HG02973 (cell line): ENCODE results near the gene HS1BP3.

Source experiments
- ATAC-seq: cut with Tn5 transposase; IDR thresholded peaks from one replicate; pipeline ENCODE4 v1.9.1; 2021; ENCODE audit warnings: moderate library complexity; ENCODE audit not compliant: unreplicated experiment

HS1BP3 gene

DNA sequence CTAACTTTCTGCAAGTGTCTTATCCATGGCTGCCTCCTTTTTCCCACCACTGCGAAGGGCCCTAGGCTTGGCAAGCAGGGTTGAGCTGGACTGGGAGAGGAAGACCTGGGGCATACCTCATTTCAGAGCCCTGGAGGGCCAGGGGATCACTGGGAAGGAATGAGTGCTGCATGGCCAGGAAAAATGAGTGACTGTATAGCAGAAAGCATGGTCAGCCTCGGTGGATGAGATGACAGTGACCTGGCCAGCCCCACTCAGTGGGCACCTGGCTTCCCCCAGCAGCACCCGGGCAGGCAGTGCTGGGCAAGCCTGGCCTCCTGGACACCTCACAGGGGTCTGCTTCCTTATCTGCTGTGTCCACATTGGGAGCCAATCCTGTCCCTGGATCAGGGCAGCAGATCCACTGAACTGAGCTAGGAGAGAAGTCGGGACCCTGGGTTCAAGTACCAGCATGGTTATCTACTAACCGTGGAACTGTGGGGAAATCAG is 76.4 kb downstream of the HS1BP3 start:
- ATAC-seq: no peak

- no peak for ATAC-seq
These were observed 77.1 kb downstream of the HS1BP3 start for GRCh38 chr2:20573620-20574422.

DNA sequence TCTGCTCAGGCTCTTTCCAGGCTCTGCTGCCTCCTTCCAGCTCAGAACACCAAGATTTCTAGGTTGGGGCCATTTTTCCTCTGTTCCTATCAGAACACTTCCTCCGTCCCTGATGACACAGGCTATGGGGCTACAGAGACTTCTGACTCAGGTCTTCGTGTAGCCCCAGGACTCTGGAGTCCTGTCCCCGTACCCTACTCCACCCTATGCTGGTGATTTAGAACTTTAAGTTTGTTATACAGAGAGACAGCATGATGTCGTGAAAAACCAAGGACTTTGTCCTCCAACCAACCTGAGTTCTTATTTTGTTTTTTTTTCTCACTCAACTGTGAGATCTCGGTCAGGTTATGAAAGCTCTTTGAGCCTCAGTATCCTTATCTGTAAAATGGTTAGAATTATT is 78.7 kb downstream of the HS1BP3 start:
- no peak for ATAC-seq

- no peak for ATAC-seq
These were observed 79.2 kb downstream of the HS1BP3 start for GRCh38 chr2:20571644-20572215.

DNA sequence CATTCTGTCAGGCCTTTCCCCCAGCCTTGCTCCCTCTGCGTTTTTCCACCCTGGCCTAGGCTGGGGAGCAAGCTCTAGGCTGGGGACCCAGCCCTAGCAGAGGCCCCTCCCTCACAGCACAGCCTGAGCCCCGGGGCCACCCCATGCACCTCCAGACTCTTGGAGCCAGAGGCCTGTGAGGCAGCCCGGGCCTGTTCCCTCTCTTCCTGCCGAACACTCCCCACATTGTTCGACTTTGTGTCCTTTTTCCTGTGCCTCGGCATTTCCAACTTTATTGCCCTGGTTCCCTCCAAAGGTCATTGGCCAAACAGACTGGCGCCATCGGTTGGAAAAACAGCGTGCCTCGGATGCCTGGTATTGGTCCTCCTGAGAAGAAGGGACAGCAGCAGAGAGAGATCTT is 79.7 kb downstream of the HS1BP3 start:
- ATAC-seq: no peak

DNA sequence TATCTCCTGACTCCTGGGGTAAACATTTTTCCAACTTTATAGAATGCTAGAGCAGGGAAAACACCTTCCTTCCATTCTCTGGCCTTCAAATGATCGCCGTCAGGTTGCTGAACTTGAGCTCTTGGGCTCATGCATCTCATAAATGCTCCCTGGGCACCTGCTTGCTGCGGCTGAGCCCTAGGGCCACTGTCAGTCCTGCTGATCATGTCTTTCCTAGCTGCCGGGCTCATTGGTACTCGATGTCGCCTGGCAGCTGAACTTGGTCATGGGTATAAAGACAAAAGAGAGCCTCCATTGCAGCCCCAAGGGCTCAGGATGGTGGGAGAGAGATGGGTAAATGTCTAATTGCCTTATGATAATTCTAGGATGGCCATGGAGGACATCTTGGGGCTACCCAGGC is 80.6 kb downstream of the HS1BP3 start:
- no peak for ATAC-seq

DNA sequence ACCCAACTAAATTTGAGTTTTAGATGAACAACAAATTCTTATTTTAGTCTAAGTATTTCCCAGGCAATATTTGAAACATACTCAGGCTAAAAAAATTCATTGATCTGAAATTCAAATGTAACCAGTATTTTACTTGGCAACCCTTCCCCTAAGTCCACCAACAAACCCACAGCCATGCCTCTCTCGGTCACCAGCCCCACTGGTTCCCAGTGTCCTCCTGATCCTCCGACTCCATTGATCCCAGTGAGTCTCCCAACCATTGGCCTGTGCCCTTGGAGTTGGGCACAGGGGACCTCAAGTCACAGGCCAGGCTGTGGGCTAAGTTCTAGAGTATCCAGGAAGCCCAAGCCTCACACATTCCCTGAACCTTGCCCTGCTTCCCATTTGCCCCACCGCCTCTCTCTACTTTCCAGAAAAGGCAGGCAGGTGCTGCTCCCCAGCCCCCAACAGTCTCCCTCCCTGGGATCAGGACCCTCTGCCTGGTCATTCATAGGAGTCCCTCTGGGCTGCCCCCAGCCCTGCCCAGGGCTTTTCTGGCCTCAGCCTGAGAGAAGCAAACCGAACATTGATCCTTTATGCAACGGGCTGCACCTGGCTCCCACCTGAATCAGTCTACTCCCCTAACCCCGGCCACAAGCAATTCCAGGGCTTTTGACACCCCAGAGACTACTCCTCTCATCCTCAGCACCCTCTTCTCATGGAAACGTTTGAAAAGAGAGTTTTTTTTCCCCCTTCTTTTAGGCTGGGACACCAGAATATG is 81.3 kb downstream of the HS1BP3 start:
- no peak for ATAC-seq

- no peak for ATAC-seq
These were observed 82.1 kb downstream of the HS1BP3 start for GRCh38 chr2:20568501-20569463.

DNA sequence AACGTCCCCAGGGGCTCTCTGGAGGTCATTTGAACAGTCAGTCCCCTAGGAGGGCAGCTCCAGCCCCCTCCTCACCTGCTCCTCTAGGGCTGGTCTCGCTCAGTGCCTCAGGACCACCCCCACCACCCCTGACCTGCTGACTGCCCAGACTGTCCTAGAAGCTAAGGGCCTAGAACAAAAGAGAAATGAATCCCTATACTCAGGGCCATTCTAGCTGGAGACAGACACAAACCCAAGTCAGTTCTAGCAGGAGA is 83.0 kb downstream of the HS1BP3 start:
- ATAC-seq: no peak
